Endothelial cell of hepatic sinusoid (primary cell): ENCODE data around the gene ADAMTS14.

ENCODE experiments used
- in situ Hi-C: cut with HindIII; loops from 2 replicates; pipeline ENCODE4 v1.10.0; 2017; ENCODE audit warnings: low sequenced_read_pairs

The ADAMTS14 gene

GRCh38 chr10:70691611-70692010 is 19.3 kb downstream of the ADAMTS14 start:
- in situ Hi-C loops, result no loop called here

GRCh38 chr10:70692043-70692603 is 19.8 kb downstream of the ADAMTS14 start:
- in situ Hi-C loops, result no loop called here

- in situ Hi-C loops, result no loop called here
Measured at GRCh38 chr10:70693619-70694335, 21.5 kb downstream of the ADAMTS14 start.

- in situ Hi-C loops, result no loop called here
Measured at GRCh38 chr10:70694418-70695141, 22.3 kb downstream of the ADAMTS14 start.

- in situ Hi-C loops, result no loop called here
Measured at GRCh38 chr10:70695241-70696030, 23.1 kb downstream of the ADAMTS14 start.

GRCh38 chr10:70698211-70698610 is 25.9 kb downstream of the ADAMTS14 start:
- in situ Hi-C loops, result no loop called here

- in situ Hi-C loops, result no loop called here
Measured at GRCh38 chr10:70699063-70699658, 26.9 kb downstream of the ADAMTS14 start.

- in situ Hi-C loops, result no loop called here
Measured at GRCh38 chr10:70699659-70700174, 27.4 kb downstream of the ADAMTS14 start.

GRCh38 chr10:70702190-70702763 is 30.0 kb downstream of the ADAMTS14 start:
- in situ Hi-C loops, result no loop called here

GRCh38 chr10:70704211-70704610 is 31.9 kb downstream of the ADAMTS14 start:
- in situ Hi-C loops, result no loop called here

GRCh38 chr10:70705121-70705861 is 33.0 kb downstream of the ADAMTS14 start:
- in situ Hi-C loops, result no loop called here

- in situ Hi-C loops, result no loop called here
Measured at GRCh38 chr10:70711177-70711576, 38.9 kb downstream of the ADAMTS14 start.

- in situ Hi-C loops, result no loop called here
Measured at GRCh38 chr10:70711911-70712310, 39.6 kb downstream of the ADAMTS14 start.

- in situ Hi-C loops, result no loop called here
Measured at GRCh38 chr10:70714245-70714644, 41.9 kb downstream of the ADAMTS14 start.

- in situ Hi-C loops, result loop anchor here (5.0 kb wide), 1 partner anchor 92 kb away; no protein-coding TSS in a partner anchor
Measured at GRCh38 chr10:70714951-70715350, 42.6 kb downstream of the ADAMTS14 start.

- in situ Hi-C loops, result loop anchor here (5.0 kb wide), 1 partner anchor 91 kb away; no protein-coding TSS in a partner anchor
Measured at GRCh38 chr10:70715853-70716795, 43.8 kb downstream of the ADAMTS14 start.

- in situ Hi-C loops, result no loop called here
Measured at GRCh38 chr10:70722820-70723424, 50.6 kb downstream of the ADAMTS14 start.

- in situ Hi-C loops, result no loop called here
Measured at GRCh38 chr10:70723771-70724170, 51.5 kb downstream of the ADAMTS14 start.
